ENCODE results near the gene HOXC13. TPM values are rescaled to one million over a fixed set of nuclear protein-coding genes. Genes with fewer than 3 reads are reported as not detected.

HOXC13 gene
- total and polyA plus RNA-seq, 4 donors, result not detected

DNA sequence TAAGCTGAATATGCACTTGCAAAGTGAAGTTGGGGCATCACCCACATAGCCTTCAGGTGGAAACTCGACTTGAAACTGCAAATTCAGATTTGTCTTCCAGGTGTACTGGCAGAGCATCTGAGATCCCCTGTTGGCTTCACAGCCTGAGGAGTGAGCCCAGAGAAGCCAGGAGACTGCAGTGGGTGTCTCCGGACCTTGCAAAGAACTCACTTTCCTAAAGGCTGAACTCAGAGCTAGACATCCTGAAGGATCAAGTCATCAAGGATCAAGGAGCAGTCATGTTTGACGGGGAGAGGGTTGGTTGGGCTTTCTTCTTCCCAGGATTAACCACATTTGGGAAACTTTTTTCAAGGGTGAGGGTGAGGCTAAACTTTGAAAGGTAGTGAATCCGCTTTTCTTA, 9.1 kb upstream of the HOXC13 start:
- peaks cover 0 to 18% (median 0%) of the 10 kb centered on the region in 4 donors for H3K9me3 ChIP-seq (ENCODE audit: control insufficient read depth in 4 of 4, insufficient read depth in 3 of 4, low read length in 3 of 4)
- H3K27me3 ChIP-seq (ENCODE audit: control insufficient read depth in 3 of 3, insufficient read depth in 3 of 3, low read length in 2 of 3), result peaks cover 40 to 100% (median 99%) of the 10 kb centered on the region in 3 donors
- H3K4me3 ChIP-seq, result no peak overlapping the region
- H3K4me1 ChIP-seq (ENCODE audit: control insufficient read depth in 5 of 5, insufficient read depth in 5 of 5, low read length in 5 of 5), result peaks cover 0 to 3% (median 0%) of the 10 kb centered on the region in 5 donors
- DNase-seq (no peak), ATAC-seq (ENCODE audit: insufficient read depth, low FRiP score) (no peak)
- no peaks in the 10 kb centered on the region for H3K36me3 ChIP-seq (ENCODE audit: control insufficient read depth in 4 of 4, insufficient read depth in 4 of 4, low read length in 4 of 4)
- no peak overlapping the region for H3K27ac ChIP-seq (ENCODE audit: low read depth in 1 of 2, low read length in 1 of 2)
- TF ChIP-seq, protein P1, sequence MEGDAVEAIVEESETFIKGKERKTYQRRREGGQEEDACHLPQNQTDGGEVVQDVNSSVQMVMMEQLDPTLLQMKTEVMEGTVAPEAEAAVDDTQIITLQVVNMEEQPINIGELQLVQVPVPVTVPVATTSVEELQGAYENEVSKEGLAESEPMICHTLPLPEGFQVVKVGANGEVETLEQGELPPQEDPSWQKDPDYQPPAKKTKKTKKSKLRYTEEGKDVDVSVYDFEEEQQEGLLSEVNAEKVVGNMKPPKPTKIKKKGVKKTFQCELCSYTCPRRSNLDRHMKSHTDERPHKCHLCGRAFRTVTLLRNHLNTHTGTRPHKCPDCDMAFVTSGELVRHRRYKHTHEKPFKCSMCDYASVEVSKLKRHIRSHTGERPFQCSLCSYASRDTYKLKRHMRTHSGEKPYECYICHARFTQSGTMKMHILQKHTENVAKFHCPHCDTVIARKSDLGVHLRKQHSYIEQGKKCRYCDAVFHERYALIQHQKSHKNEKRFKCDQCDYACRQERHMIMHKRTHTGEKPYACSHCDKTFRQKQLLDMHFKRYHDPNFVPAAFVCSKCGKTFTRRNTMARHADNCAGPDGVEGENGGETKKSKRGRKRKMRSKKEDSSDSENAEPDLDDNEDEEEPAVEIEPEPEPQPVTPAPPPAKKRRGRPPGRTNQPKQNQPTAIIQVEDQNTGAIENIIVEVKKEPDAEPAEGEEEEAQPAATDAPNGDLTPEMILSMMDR (IDR thresholded peaks at IDR 0.05; ENCODE audit: control extremely low read depth, extremely low read depth), result no peak
- 15 to 20% methylated on average over 4 of the region's 4 CpGs for WGBS, 2 donors
- no peak overlapping the region for H3K9ac ChIP-seq (ENCODE audit: insufficient read depth in 1 of 2, low read length in 2 of 2)

DNA sequence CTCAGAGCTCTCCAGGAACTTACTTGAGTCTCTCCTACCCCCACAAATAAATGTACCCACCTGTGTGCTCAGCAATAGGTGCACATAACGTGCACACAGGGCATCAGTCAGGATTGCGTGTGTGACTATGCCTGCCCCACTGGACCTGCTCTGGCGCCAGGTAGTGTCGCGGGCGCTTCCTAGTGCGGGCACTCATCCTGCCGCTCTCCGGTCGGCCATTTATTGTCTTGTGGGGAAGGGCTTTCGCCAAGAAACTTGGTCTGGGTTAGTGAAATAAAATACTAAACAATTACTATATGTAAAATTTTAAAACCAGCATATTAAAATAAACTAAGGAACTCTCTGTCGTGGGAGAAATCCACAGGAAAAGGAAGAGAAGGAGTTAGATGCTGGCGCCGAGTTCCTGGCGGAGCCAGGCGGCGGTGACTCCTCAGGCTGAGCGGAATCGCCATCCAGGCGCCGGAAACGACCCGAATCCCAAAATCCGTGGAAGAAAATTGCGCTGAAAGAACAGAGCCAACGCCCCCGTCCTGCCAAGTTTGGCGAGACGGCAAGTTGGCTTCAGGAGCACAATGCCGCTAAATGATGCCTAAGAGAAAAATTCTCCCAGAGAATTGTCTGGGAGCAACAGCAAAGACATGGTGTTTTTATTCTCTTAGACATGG, 7.9 kb upstream of the HOXC13 start:
- no peak overlapping the region for H3K27ac ChIP-seq (ENCODE audit: low read depth in 1 of 2, low read length in 1 of 2)
- ATAC-seq (ENCODE audit: insufficient read depth, low FRiP score) (no peak), DNase-seq (no peak)
- H3K27me3 ChIP-seq (ENCODE audit: control insufficient read depth in 3 of 3, insufficient read depth in 3 of 3, low read length in 2 of 3), result peaks cover 40 to 100% (median 99%) of the 10 kb centered on the region in 3 donors
- peaks cover 0 to 3% (median 0%) of the 10 kb centered on the region in 5 donors for H3K4me1 ChIP-seq (ENCODE audit: control insufficient read depth in 5 of 5, insufficient read depth in 5 of 5, low read length in 5 of 5)
- 7 to 8% methylated on average over 30 of the region's 30 CpGs for WGBS, 2 donors
- TF ChIP-seq, protein P1 (IDR thresholded peaks at IDR 0.05; ENCODE audit: control extremely low read depth, extremely low read depth), result no peak
- peaks cover 0 to 18% (median 0%) of the 10 kb centered on the region in 4 donors for H3K9me3 ChIP-seq (ENCODE audit: control insufficient read depth in 4 of 4, insufficient read depth in 3 of 4, low read length in 3 of 4)
- H3K9ac ChIP-seq (ENCODE audit: insufficient read depth in 1 of 2, low read length in 2 of 2), result no peak overlapping the region
- no peak overlapping the region for H3K4me3 ChIP-seq
- no peaks in the 10 kb centered on the region for H3K36me3 ChIP-seq (ENCODE audit: control insufficient read depth in 4 of 4, insufficient read depth in 4 of 4, low read length in 4 of 4)

DNA sequence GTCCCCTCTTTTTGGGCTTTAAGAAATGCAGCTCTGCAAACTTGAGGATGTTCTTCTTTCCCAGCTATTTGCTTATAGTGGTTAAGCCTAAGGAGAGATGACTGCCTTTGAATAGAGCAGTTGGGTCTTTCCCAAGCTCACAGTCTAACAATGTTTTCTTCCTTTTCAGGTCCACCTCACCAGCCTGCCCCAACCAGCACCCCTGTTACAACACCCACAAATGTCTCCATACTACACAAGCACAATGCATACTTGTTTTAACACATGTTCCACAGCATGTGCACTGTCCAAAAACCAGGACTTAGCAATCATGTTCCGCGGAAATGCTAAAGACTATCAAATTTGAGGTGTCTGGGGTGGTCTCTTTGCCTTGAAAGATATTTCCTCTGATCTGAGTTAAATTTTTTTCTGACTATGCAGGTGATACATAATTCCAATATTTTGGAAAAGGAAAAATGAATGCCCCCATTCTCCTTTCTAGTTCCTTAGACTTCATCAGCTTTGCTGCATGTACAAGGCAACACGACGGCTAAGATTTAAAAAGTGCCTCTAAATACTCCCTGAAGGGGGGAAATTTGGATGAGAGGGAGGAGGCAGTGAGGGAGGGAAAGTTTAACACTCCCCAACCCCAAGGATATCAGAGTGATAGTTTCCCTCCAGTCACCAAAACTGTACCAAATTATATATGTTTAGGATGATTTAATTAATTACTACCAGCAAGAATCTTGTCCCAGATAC, 6.6 kb upstream of the HOXC13 start:
- WGBS, 2 donors, result 34 to 35% methylated on average over 4 of the region's 4 CpGs
- no peak overlapping the region for H3K27ac ChIP-seq (ENCODE audit: low read depth in 1 of 2, low read length in 1 of 2)
- TF ChIP-seq, protein P1 (IDR thresholded peaks at IDR 0.05; ENCODE audit: control extremely low read depth, extremely low read depth), result no peak
- no peak overlapping the region for H3K4me3 ChIP-seq
- H3K9ac ChIP-seq (ENCODE audit: insufficient read depth in 1 of 2, low read length in 2 of 2), result no peak overlapping the region
- peaks cover 0 to 21% (median 0%) of the 10 kb centered on the region in 4 donors for H3K9me3 ChIP-seq (ENCODE audit: control insufficient read depth in 4 of 4, insufficient read depth in 3 of 4, low read length in 3 of 4)
- no peaks in the 10 kb centered on the region for H3K36me3 ChIP-seq (ENCODE audit: control insufficient read depth in 4 of 4, insufficient read depth in 4 of 4, low read length in 4 of 4)
- H3K4me1 ChIP-seq (ENCODE audit: control insufficient read depth in 5 of 5, insufficient read depth in 5 of 5, low read length in 5 of 5), result peaks cover 0 to 3% (median 0%) of the 10 kb centered on the region in 5 donors
- H3K27me3 ChIP-seq (ENCODE audit: control insufficient read depth in 3 of 3, insufficient read depth in 3 of 3, low read length in 2 of 3), result peaks cover 31 to 100% (median 98%) of the 10 kb centered on the region in 3 donors
- no peak for ATAC-seq (ENCODE audit: insufficient read depth, low FRiP score)
- no peak for DNase-seq
